GM21786 (cell line): Measurements from ENCODE around the gene SERPINB1.
"Not testable (repeated sequence)": the region's sequence is repeated elsewhere in the genome, so short reads cannot be mapped to it uniquely, and the experiment has no call there.

ENCODE experiments used
- ATAC-seq: cut with Tn5 transposase; IDR thresholded peaks from one replicate; pipeline ENCODE4 v1.9.1; 2021; ENCODE audit not compliant: unreplicated experiment

Gene SERPINB1

GRCh38 chr6:2866171-2866846 lies 24.6 kb upstream of the SERPINB1 start:
- ATAC-seq = peak; percentile 50

- ATAC-seq = no peak
These were observed 24.1 kb upstream of the SERPINB1 start for GRCh38 chr6:2865694-2866151.

GRCh38 chr6:2865270-2865669 lies 23.6 kb upstream of the SERPINB1 start:
- ATAC-seq = no peak

GRCh38 chr6:2863901-2864300 lies 22.2 kb upstream of the SERPINB1 start:
- no peak for ATAC-seq

GRCh38 chr6:2862712-2863181 lies 21.1 kb upstream of the SERPINB1 start:
- ATAC-seq = peak; percentile 50

- ATAC-seq = no peak
These were observed 20.1 kb upstream of the SERPINB1 start for GRCh38 chr6:2861822-2862164.

- ATAC-seq = no peak
These were observed 19.6 kb upstream of the SERPINB1 start for GRCh38 chr6:2861060-2861821.

- ATAC-seq = not testable (repeated sequence)
These were observed 19.0 kb upstream of the SERPINB1 start for GRCh38 chr6:2860706-2861059.

- not testable (repeated sequence) for ATAC-seq
These were observed 18.4 kb upstream of the SERPINB1 start for GRCh38 chr6:2859798-2860705.

GRCh38 chr6:2859185-2859700 lies 17.6 kb upstream of the SERPINB1 start:
- no peak for ATAC-seq

- peak; percentile 55 for ATAC-seq
These were observed 16.1 kb upstream of the SERPINB1 start for GRCh38 chr6:2857580-2858337.

- no peak for ATAC-seq
These were observed 15.5 kb upstream of the SERPINB1 start for GRCh38 chr6:2857185-2857579.

- ATAC-seq = no peak
These were observed 13.4 kb upstream of the SERPINB1 start for GRCh38 chr6:2855061-2855519.

GRCh38 chr6:2854396-2854982 lies 12.8 kb upstream of the SERPINB1 start:
- no peak for ATAC-seq

GRCh38 chr6:2853769-2854395 lies 12.2 kb upstream of the SERPINB1 start:
- peak; percentile 28 for ATAC-seq

GRCh38 chr6:2853378-2853768 lies 11.7 kb upstream of the SERPINB1 start:
- ATAC-seq = not testable (repeated sequence)

- ATAC-seq = no peak
These were observed 11.3 kb upstream of the SERPINB1 start for GRCh38 chr6:2852921-2853322.

GRCh38 chr6:2852514-2852855 lies 10.8 kb upstream of the SERPINB1 start:
- ATAC-seq = no peak

GRCh38 chr6:2851727-2852513 lies 10.3 kb upstream of the SERPINB1 start:
- no peak for ATAC-seq
